GM18861 (cell line): ENCODE results near the gene PRKCA.

Experiments
- ATAC-seq: cut with Tn5 transposase; IDR thresholded peaks from one replicate; pipeline ENCODE4 v1.9.1; 2021; ENCODE audit not compliant: unreplicated experiment

Gene PRKCA

DNA sequence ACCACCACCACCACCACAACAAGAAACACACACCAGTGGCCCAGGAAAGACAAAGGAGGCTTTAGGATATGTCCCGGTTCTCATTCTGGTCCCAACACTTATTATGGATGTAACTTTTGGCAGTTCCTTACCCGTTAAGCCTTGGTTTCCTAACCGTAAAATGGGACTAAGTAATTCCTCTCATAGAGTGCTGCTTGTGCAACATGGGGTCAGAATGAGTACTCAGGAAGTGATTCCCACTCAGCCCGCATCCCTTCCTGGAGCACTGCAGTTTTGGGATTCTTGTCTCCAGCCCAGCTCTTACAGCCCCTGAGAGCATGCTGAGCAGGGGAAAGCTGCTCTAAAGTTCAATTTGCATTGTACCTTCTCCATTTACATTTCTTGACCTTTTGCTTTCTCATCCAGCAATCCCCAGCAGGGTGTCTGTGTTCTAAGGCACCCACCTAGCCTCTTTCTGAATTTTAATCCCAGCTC lies 262.6 kb downstream of the PRKCA start:
- ATAC-seq: no peak

GRCh38 chr17:66567234-66568170 lies 265.1 kb downstream of the PRKCA start:
- no peak for ATAC-seq

GRCh38 chr17:66569572-66569971 lies 267.2 kb downstream of the PRKCA start:
- no peak for ATAC-seq

GRCh38 chr17:66570447-66571195 lies 268.2 kb downstream of the PRKCA start:
- ATAC-seq: no peak

GRCh38 chr17:66571745-66572144 lies 269.3 kb downstream of the PRKCA start:
- no peak for ATAC-seq

DNA sequence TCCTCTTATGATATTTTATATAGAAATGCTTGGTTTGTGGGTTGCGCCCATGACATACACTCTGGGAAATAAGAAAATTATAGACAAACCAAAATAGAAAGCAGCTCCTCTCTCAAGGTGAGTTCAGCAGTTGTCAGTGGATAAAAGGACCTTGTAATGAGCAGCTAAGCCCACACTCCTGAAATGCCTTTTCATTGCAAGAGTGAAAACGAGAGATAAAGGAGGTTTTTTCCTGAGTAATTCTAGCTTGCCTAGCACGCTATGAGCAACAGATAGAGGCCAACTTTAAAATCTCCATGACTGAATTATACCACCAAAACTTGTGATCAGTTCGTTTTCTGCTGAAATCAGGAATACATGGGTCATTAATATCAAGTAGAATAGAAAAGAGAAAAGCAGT lies 270.7 kb downstream of the PRKCA start:
- ATAC-seq: no peak

- no peak for ATAC-seq
Measured at GRCh38 chr17:66574123-66574522, 271.7 kb downstream of the PRKCA start.

GRCh38 chr17:66576473-66576872 lies 274.1 kb downstream of the PRKCA start:
- no peak for ATAC-seq

GRCh38 chr17:66577041-66577440 lies 274.6 kb downstream of the PRKCA start:
- no peak for ATAC-seq

- no peak for ATAC-seq
Measured at GRCh38 chr17:66578781-66579489, 276.5 kb downstream of the PRKCA start.

- ATAC-seq: no peak
Measured at GRCh38 chr17:66579556-66579955, 277.1 kb downstream of the PRKCA start.

- no peak for ATAC-seq
Measured at GRCh38 chr17:66580184-66580955, 278.0 kb downstream of the PRKCA start.

DNA sequence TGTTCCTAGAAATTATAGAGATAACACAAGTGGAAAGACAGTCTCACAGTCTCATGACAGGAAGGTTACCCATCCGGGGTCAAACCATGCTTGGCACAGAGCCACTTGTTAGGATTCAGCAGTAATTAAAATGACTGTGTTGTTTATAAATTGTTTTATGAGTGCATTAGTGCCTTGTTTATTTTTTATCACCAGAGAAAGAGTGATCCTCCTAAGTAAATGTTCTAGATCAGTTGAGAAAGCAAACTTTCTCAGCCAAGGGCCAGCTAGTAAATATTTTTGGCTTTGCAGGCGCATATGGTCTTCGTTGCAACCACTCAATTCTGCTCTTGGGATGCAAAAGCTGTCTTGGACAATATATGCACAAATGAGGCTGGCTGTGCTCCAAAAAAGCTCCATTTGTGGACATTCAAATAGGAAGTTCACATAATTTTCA lies 278.6 kb downstream of the PRKCA start:
- ATAC-seq: no peak

GRCh38 chr17:66582373-66583111 lies 280.1 kb downstream of the PRKCA start:
- no peak for ATAC-seq

DNA sequence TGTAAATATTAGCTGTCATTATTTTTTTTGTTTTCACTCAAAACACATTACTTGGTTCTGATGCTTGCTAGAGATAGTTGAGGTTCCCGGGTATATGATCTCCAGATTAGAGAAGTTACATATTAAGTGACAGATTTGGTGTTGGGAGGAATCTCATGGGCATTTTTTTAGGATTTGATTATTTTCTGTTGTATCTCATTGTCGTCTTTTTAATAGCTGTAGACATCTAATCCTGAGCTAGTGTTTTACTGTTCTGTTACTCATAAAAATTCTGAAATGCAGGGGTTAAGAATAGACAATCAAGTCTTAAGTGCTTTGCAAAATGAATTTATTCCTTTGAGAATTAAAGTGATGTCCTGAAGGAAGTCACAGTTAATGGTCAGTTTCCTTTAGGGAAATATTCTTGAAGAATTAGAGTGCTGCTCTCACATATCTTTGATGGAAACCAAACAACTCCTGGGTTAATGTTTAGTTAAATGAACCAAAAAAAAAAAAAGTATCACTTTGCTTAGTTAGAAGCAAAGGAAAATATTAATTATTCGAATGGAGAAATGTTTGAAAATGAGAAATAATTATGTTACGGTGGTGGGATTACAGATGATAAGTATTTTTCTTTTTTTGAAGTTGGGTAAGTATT lies 280.8 kb downstream of the PRKCA start:
- ATAC-seq: no peak

- no peak for ATAC-seq
Measured at GRCh38 chr17:66584927-66585326, 282.5 kb downstream of the PRKCA start.

- ATAC-seq: no peak
Measured at GRCh38 chr17:66585472-66585871, 283.1 kb downstream of the PRKCA start.

DNA sequence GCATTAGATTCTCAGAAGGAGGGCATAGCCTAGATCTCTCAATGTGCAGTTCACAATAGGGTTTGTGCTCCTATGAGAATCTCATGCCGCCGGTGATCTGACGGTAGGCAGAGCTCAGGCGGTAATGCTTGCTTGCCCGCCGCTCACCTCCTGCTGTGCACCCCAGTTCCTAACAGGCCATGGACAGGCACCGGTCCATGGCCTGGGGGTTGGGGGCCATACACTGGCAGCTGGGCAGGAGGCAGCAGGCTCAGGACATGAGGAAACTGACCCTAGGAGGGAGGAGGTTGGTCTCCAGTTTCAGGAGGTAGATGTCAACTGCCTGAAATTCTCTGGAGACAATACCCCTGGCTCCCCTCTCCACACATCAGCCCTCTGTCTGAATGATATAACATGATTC lies 287.5 kb downstream of the PRKCA start:
- ATAC-seq: no peak

DNA sequence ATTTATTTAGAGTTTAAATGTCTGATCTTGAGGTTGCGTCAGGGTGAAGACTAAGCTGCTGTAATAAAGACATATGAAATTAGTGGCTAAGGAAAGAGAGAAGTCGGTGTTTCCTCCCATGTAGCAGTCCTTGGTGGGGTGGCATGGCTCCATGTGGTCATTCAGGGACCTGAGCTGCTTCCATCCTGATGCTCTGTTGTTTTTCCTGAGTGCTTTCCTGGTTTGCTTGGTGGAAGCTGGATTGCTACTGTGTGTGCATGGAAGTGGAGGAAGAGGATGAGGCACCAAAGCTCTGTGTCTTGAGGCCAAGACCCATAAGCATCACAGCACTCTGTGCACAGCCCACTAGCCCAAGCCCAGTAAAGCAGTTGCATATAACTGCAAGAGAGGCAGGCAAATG lies 290.7 kb downstream of the PRKCA start:
- ATAC-seq: no peak
